Measurements from ENCODE around the gene TCEA2.

TCEA2 gene

GRCh38 chr20:64067005-64067632 is 4.1 kb downstream of the TCEA2 start:
- no peak for DNase-seq

DNA sequence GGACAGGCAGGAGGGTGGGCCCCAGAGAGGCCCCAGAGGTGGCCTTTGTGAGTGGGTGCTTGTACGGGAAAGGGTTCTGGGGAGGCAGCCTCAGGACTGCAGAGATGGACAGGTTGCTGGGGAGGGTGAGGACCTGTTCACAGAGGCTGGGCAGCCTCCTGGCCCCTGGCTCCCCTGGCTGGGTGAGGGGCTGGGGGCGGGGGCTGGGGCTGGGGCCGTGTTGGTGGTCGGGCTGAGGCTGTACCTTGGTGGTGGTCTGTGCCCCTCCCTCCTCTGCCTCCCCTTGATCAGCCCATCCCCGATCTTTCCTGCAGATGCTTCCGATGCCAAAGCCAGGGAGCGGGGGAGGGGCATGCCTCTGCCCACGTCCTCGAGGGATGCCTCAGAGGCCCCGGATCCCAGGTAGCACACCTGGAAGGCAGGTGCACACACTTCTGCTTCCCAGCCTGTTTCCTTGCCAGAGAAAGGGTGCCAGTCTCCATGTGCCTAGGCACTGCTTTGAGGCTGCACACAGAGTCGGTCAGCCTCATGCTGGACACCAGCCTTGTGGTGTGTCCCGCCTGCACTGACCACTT is 4.8 kb downstream of the TCEA2 start:
- DNase-seq = no peak

DNA sequence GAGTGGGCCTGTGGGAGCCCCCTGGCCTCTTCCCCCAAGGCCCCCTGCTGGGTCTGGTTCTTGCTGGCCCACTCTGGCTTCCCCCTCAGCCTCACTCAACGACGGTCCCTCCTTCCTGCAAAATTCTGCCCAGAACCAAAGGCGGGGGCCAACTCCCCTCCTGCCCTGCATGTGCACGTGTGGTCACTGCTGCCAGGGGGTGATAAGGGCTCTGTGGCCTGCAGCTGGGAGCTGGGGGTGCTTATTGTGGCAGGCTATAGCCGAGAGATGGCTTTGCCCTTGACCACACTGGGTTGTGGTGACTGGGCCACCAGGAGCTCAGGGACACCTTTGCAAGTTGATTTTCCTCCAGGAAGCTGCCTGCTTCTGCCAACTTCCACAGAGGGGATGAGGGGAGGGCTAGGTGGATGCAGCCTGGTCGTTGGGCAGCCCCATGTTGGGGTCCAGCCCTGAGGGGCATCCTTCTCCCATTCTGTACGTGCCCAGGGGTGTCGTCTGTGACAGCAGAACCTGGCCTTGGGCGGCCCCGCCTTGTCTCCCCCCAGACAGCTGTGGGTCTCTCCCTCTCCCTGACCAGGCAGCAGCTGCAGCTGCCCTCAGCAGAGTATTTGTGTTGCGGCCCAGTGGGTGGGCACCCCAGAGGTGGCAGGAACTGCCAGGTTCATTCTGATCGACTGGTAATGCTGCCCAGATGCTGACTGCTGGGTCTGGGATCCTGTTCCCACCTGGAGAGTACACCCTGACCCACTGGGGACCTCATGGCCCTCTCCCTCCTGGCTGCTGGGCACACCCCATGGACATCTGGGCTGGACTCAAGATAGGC is 5.6 kb downstream of the TCEA2 start:
- DNase-seq = no peak

DNA sequence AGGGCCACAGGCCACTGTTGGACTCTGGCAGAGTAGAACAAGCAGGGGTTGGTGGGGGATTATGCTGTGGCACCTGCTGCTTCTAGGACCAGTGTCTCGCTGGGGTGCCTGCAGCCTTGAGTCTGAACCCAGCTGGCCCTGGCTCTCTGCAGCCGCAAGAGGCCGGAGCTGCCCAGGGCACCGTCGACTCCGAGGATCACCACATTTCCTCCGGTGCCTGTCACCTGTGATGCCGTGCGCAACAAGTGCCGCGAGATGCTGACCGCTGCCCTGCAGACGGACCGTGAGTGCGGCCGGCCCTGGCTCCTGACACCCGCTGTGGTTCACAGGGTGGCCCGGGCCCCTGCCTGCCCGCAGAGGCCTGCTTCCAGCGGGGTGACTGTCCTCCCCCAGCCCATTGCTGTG is 6.2 kb downstream of the TCEA2 start:
- DNase-seq = no peak

- no peak for DNase-seq
Measured at GRCh38 chr20:64069614-64070243, 6.7 kb downstream of the TCEA2 start.

DNA sequence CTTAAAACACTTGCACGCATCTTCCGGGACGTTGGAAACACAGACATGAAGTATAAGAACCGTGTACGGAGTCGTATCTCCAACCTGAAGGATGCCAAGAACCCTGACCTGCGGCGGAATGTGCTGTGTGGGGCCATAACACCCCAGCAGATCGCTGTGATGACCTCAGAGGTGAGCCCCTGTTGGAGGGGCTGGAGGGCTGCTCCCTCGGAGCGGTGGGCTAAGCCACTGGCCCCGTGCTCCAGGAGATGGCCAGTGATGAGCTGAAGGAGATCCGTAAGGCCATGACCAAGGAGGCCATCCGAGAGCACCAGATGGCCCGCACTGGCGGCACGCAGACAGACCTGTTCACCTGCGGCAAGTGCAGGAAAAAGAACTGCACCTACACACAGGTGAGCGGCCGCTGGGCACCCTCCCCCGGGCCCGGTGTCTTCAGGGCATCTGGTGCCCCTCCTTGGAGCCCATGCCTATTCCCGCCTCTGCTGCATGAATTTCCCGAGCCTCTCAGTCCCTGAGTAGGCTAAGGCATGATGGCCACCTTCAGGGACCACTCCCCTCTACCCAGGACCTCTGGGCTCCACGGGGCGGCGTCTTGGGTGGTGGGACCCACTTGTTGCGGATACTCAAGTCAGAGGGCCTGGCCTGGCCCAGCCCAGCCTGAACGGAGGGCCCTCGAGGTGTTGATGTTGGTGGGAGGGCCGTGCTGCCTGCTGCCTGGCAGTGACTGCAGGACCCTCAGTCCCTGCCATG is 7.4 kb downstream of the TCEA2 start:
- no peak for DNase-seq

- DNase-seq = no peak
Measured at GRCh38 chr20:64071341-64072332, 8.6 kb downstream of the TCEA2 start.

DNA sequence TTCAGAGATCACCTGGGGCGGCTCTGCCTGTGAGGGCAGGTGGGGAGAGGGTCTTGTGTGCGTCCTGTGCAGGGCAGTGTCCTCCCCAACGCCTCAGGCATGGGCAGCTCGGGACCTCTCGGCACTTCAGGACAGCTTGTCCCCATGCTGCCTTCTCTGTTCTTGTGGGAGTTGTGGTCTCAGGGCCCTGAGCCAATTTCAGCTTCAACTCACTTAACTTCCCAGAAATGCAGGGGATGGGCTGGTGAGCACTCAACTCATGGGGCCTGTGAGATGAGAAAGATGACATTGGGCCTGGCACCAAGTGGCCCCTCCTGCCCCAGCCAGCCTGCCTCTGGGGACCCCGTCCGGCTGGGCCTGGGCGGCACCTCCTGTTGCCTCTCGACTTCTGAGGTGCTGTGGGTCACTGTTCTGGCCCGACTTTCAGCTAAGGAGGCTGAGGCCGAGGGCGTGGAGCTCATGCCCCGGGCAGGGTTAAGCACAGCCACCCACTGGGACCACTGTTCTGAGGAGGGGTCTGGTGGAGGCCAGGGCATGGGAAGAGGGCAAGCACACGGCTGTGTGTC is 9.6 kb downstream of the TCEA2 start:
- DNase-seq = no peak

GRCh38 chr20:64073476-64074183 is 10.6 kb downstream of the TCEA2 start:
- no peak for DNase-seq

GRCh38 chr20:64074184-64074789 is 11.3 kb downstream of the TCEA2 start:
- no peak for DNase-seq

- no peak for DNase-seq
Measured at GRCh38 chr20:64074963-64075362, 12.0 kb downstream of the TCEA2 start.

DNA sequence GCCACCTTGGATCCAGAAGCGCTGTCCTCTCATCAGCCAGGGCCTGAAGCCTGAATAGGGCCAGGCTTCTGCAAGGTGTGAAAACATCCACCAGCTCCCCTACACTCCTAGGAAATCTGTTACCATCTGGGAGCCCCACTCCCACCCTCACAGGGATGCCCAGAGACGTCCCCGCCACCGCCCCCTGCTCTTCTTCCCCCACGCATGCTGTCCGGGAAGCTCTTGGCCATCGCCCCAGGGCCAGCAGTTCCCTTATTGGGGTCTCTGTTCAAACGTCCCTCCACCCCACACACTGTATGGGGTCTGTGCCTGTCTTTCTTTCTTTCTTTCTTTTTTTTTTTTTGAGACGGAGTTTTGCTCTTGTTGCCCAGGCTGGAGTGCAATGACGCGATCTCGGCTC is 12.6 kb downstream of the TCEA2 start:
- DNase-seq = no peak

DNA sequence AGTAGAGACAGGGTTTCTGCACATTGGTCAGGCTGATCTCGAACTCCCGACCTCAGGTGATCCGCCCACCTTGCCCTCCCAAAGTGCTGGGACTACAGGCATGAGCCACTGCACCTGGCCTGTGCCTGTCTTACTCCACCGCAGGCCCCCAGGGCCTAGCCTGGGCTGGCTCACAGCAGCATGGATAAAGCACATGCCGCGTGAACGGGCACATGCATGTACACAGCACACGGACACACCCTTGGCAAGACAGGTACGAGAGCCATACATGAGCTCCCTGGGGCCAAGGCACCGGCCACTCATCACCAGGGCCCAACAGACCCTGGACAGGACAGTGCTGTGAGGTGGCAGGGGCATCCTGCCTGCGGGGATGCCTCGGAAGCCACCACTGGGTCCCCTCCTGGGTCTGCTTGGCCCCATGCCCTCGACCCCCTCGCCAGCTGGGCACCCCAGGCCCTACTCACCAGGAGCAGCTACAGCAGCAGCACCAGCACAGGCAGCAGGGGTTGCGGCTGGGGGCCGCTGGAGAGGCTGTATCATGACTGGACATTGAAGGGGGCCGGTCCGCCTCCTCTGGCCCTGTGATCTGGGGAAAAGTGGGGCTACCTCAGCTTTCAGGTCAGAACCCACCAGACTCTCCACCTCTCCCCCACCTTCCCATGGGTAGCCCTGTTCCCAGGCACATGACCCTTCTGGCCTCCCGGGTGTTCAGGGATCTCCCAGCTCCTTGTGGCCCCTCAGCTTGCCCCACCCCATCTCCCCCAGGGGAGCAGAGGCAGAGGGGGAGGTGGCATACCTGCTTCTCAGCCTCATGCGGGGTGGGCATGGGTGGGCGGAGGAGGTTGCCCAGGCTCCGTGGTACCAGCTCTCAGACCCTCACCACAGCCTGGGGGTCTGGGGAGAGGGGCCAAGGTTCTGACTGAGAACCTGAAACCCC is 13.3 kb downstream of the TCEA2 start:
- no peak for DNase-seq

GRCh38 chr20:64077094-64077493 is 14.1 kb downstream of the TCEA2 start:
- no peak for DNase-seq

DNA sequence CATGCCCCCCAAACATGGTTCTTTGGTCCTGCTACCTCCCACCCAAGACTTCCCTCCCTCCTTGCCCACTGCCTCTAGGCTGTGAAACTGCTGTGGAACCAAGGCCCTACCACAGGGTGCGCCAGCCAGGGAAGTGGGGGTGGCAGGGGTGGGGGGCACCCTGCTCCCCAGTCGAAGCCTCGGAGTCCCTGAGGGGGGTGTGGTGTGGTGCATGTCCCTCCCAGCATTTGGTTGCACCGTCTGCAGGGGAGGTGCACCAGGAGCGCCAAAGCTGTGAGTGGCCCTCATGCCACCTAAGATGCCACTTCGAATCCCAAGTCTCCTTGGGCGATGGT is 14.5 kb downstream of the TCEA2 start:
- DNase-seq = no peak

- DNase-seq = no peak
Measured at GRCh38 chr20:64077876-64078551, 15.0 kb downstream of the TCEA2 start.

DNA sequence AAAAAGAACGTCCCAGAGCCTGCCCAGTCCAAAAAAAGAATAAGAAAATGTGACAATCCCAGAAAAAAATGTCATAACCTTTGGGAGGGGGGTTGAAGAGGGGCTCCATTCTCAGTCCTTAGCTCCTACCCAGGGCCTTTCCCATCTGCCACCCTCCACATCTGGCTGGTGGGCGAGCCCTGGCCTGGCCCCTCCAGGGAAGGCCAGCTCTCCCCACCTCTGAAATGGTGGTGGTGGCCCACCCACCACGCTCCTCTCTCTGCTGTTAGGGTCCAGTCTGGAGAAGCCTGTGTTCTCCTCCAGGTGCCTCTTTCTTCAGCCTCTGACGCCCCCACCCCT is 15.9 kb downstream of the TCEA2 start:
- DNase-seq = no peak

DNA sequence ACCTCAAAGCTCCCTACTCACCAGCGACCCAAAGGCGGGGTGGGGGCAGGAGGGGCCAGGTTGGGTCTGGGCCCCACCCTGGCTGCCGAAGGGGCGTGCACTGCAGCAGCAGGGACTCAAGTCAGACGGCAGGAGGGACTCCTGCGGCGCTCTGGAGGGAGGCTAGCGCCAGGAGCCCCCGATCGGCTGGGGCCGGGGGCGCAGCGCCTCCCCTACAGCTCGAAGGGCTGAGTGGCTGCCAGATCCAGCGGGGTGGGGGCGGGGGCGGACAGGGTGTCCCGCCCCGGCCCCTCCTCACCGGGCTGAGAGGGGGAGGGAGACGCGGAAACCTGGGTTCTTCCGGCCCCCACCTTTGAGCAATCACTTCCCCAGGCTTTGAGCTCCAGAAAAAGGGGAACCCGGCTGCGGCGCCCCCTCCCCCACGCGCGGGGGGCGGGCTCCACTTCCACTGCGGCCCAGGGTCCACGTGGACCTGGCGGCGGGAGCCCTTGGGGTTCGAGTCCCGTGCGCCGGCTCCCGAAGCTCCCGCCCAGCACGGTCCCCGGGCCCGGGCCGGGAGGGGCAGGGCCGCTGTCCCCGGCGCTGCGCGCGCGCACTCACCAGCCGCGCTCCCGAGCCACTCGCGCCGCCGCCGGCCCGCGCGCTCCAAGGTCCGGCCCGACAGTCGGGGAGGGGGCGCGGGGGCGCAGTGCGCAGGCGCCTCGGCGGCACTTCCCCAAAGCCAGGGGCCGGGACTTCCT is 16.4 kb downstream of the TCEA2 start, which contains the start of gene RGS19:
Gene RGS19, minus strand, starts transcription at position 246 of the 740 bp plus-strand sequence. CDS start 2,632 bp downstream, outside the sequence.
- DNase-seq = peak; percentile 57
